MG63 (cell line): Measurements from ENCODE around the gene SLC7A1. TPM values are rescaled to one million over a fixed set of nuclear protein-coding genes. Genes with fewer than 3 reads are reported as not detected.
A peak's percentile ranks its signal among the peaks of the same experiment; 100 is the strongest.

ENCODE experiments used
- DNase-seq: peaks from one replicate; pipeline ENCODE4 v3.0.0-alpha.2; 2020
- H3K27me3 ChIP-seq: fragments of 250-450 bp; sonication (Bioruptor Pico); 2 replicates; pipeline ENCODE4 v1.5.1; 2020; ENCODE audit warnings: mild to moderate bottlenecking, moderate library complexity
- H3K36me3 ChIP-seq: fragments of 250-450 bp; sonication (Bioruptor Pico); 2 replicates; pipeline ENCODE4 v1.5.1; 2020; ENCODE audit warnings: mild to moderate bottlenecking, moderate library complexity
- H3K4me3 ChIP-seq: fragments of 250-450 bp; sonication (Bioruptor Pico); 2 replicates; pipeline ENCODE4 v1.5.1; 2020; ENCODE audit warnings: mild to moderate bottlenecking, moderate library complexity
- H3K9me3 ChIP-seq: fragments of 250-450 bp; sonication (Bioruptor Pico); 2 replicates; pipeline ENCODE4 v1.5.1; 2020; ENCODE audit warnings: mild to moderate bottlenecking, moderate library complexity
- total RNA-seq: library from RNA; depleted of rRNA; stranded (reverse); fragments of >200 nt; shearing (Covaris generic); gene quantifications from 2 replicates; pipeline ENCODE4 v1.2.3, GENCODE V29; 2014; ENCODE audit warnings: low replicate concordance

SLC7A1 gene
- total RNA-seq, 1 experiment from 2014 or later, result 21.0 TPM

DNA sequence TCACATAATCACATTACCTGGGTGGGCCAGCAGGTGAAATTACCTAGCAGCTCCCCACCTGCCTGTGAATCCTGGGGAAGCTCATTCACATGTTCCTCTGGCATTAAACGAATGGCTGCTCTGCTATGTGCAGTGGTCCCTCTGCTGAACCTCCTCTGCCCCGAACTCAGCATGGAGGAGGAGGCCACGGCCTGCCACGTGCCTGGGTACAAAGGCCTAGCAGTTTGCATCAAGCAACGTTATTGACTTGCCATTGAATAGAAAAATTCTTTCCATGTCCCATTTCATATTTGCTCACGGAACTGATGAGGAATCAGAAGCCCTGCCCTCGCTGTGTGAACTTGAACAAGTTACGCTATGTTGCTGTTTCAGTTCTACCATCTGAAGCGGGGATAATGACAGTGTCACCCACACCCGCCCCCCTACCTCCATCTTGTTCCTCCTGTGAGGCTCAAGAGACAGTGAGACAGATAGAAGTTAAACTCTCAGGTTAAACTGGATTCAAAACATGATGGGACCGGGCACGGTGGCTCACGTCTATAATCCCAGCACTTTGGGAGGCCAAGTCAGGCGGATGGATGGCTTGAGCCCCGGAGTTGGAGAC, 25.3 kb downstream of the SLC7A1 start:
- no peaks in the 10 kb centered on the region for H3K27me3 ChIP-seq
- H3K9me3 ChIP-seq, result no peaks in the 10 kb centered on the region
- H3K4me3 ChIP-seq, result no peak overlapping the region
- DNase-seq, result no peak
- H3K36me3 ChIP-seq, result peaks cover 23% of the 10 kb centered on the region

DNA sequence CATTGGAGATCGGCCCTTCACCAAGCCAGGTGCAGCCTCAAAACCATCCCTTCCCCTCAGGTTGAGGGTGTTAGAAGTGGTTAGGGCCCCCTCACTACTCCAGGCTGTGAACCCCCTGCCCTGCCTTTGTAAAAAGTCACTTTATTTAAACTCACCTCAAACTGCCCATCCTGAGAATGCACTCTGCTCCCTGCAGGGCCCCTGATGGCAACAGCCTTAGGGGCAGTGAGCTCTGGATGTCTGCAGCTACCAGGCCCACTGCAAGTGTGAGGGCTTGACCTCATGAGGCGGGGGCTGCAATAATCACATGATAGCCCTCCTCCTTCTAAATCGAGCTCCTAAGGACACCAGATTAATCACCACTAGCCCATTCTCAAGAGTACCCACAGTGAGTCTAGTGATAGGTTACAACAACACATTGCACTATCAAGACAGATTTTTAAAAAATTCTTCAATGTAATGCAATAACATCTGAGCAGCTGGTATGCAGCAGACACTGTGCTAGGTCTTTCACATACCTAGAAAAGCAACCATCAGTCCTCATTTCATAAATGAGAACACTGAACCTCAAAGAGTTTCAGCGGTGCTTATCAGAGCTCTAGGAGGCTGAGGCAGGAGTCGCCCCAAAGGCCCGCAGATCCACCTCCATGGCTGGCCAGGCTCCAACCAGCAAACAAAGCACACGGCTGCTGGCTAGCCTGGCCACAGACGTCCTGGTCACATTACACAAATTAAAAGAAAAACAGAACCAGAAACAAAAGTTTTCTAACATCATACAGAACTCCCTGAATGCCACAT, 26.0 kb downstream of the SLC7A1 start:
- DNase-seq, result no peak
- no peak overlapping the region for H3K4me3 ChIP-seq
- H3K27me3 ChIP-seq, result no peaks in the 10 kb centered on the region
- peaks cover 17% of the 10 kb centered on the region for H3K36me3 ChIP-seq
- no peaks in the 10 kb centered on the region for H3K9me3 ChIP-seq

DNA sequence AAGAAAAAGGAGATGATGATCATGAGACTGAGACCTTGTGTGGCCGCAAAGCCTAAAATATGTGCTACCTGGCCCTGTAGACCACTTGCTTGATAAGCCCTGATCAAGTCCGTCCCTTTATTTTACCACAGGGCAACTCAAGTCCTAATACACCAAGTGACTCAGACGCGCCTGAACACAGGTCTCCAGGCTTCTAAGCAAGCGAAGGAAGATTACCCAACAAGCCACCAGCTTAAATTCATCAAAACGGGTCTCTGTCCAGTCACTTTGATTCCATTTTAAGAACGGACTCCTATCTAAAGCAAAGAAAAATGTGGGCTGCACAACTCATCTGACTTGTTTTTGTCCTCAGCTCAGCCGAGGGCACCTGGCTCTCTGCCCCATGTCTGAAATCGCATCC, 26.8 kb downstream of the SLC7A1 start:
- Histone ChIP-seq H3K4me3 (no peak overlapping the region), H3K36me3 (peaks cover 17% of the 10 kb centered on the region), H3K27me3 (no peaks in the 10 kb centered on the region), H3K9me3 (no peaks in the 10 kb centered on the region)
- no peak for DNase-seq

DNA sequence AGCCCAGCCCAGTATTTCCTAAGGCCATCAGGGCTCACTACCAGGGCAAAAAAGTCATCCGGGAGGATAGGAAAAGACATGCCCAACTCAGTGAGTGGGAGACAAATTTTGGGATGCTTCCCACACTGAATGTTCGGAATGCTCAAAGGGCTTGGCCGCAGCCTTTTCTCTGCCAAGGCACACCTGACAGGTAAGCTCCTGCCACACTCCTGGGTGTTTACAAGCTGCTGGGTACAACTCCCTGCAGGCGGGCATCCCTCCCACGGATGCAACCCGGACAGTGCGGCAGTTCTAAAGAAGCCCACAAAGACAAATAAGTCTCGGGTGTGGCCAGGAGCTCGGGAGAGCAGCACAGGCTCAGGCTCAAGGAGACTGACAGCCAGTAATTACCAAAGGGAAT, 28.1 kb downstream of the SLC7A1 start:
- DNase-seq, result no peak
- Histone ChIP-seq H3K9me3 (no peaks in the 10 kb centered on the region), H3K27me3 (no peaks in the 10 kb centered on the region), H3K36me3 (peaks cover 17% of the 10 kb centered on the region), H3K4me3 (no peak overlapping the region)

DNA sequence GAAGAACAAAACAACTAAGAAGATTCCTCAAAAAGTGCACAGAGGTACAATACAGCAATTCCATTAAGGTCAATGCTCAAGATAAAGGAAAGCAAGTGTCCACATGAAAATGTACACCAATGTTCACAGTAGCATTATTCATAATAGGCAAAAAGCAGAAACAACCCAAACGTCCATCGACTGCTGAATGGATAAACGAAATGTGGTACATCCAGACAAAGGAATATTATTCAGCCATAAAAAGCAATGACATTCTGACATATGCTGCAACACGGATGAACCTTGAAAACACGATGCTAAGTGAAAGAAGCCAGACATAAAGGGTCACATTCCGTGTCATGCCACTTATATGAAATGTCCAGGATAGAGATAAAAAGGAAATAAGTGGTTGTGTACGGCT, 29.3 kb downstream of the SLC7A1 start:
- DNase-seq, result no peak
- Histone ChIP-seq H3K27me3 (no peaks in the 10 kb centered on the region), H3K4me3 (no peak overlapping the region), H3K9me3 (no peaks in the 10 kb centered on the region), H3K36me3 (peaks cover 14% of the 10 kb centered on the region; the same call in 1 of the 2 replicates)

DNA sequence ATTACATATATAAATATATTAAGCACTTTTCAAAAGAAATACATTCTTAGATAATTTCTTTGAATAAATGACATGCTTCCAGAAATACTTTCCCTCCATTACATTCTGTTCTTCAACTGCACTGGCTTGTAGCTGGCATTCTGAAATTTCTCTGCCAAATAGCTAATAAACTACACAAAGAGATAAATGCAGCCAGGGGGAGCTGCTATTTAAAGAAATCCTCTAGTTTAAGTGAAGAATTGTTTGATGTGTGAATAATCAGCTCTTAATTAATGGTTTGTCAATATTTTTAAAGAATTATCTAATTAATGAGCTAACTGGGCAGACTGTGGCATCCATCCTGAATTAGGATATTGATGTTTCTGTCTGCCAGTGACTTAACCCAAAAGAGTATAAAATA, 30.7 kb downstream of the SLC7A1 start:
- Histone ChIP-seq H3K36me3 (peaks cover 10% of the 10 kb centered on the region; the same call in 1 of the 2 replicates), H3K4me3 (no peak overlapping the region), H3K27me3 (no peaks in the 10 kb centered on the region), H3K9me3 (no peaks in the 10 kb centered on the region)
- no peak for DNase-seq

DNA sequence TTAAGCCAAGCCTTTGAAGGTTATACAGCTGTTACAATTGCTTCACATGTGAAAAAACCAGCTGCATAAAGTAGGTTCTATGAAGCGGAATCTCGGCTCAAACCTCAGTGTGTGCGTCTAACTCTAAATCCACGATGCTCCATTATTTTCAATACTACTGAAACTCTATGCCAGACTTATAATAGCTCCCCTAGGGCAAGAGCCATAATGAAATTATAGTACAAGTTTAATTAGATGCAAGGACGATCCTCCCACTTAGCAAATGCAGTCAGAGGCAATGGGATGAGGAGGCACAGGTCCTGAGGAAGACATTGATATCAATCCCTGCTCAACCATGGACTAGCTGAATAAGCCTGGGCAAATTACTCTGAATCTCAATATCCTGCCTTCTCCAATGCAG, 31.1 kb downstream of the SLC7A1 start:
- Histone ChIP-seq H3K9me3 (no peaks in the 10 kb centered on the region), H3K27me3 (no peaks in the 10 kb centered on the region), H3K36me3 (peaks cover 10% of the 10 kb centered on the region; the same call in 1 of the 2 replicates), H3K4me3 (no peak overlapping the region)
- DNase-seq, result no peak

DNA sequence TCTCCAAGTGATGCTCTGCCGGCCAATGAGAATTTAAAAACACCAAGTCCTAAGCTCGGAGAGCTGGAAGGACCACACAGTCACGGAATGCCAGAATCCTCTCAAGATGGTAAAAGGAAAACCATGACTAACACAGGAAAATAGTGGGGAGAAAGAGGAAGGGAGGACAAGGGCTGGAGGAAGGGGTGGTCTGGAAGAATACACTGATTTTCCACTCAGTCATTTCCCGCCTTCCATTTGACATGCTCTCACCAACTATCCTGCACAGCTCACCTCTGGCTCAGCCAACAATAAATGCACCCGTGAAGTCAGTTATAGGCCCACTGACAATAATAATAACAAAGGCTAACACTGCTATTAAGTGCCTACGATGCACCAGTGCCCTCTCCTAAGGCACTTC, 31.5 kb downstream of the SLC7A1 start:
- peaks cover 5% of the 10 kb centered on the region; the same call in 1 of the 2 replicates for H3K36me3 ChIP-seq
- no peak overlapping the region for H3K4me3 ChIP-seq
- DNase-seq, result no peak

DNA sequence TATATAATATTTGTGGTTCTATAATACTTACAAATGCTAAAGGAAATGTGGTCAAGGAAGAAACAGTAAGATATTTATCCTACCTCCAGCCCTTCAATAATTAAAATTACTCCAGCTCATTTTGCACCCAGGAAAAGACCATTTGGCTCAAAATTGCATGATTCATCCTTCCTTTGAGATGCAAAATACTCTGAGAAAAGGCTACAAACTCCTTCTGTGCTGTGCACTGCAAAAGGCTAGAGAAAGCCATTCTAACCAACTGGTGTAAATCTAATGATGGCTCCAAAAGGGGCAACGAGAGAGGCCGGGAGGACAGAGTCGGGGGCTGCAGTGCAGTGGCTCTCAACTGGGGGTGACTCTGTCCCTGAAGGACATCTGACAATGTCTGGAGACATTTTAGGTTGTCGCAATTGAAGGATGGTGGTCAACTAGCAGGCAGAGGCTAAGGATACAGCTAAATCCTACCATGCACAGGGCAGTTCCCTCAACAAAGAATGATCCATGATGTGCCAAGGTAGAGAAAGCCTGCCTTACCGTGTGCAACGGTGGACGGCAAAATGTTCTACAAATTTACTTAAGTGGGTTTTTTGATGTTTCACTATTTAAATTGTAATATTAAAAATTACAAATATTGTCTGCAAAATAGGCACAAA, 32.6 kb downstream of the SLC7A1 start:
- no peak overlapping the region for H3K4me3 ChIP-seq
- H3K27me3 ChIP-seq, result no peaks in the 10 kb centered on the region
- H3K36me3 ChIP-seq, result peaks cover 5% of the 10 kb centered on the region; the same call in 1 of the 2 replicates
- no peaks in the 10 kb centered on the region for H3K9me3 ChIP-seq
- no peak for DNase-seq

More for the DNA sequence above, 31.5 kb downstream of the SLC7A1 start:
- no peaks in the 10 kb centered on the region for H3K27me3 ChIP-seq
- H3K9me3 ChIP-seq, result no peaks in the 10 kb centered on the region

DNA sequence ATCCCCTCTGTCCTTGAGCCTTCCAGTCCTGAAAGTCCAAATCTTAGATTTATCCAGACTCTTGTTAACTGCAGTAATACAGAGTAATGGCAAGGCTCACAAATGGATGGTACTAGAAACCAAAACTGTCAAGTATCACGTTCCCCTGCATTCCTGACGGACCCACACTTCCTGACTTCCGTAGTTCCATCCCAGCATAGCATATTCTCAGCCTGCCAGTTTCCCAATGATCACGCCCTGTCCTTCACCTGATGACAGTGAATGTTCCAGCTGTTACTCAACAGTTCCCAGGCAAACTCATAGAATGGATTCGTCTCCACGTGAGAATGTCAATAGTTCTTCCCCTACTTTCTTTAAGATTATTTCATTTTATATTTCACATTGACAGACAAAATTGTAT, 33.6 kb downstream of the SLC7A1 start:
- H3K36me3 ChIP-seq, result peaks cover 9% of the 10 kb centered on the region
- DNase-seq, result no peak
- H3K4me3 ChIP-seq, result no peak overlapping the region
- H3K9me3 ChIP-seq, result no peaks in the 10 kb centered on the region
- no peaks in the 10 kb centered on the region for H3K27me3 ChIP-seq

DNA sequence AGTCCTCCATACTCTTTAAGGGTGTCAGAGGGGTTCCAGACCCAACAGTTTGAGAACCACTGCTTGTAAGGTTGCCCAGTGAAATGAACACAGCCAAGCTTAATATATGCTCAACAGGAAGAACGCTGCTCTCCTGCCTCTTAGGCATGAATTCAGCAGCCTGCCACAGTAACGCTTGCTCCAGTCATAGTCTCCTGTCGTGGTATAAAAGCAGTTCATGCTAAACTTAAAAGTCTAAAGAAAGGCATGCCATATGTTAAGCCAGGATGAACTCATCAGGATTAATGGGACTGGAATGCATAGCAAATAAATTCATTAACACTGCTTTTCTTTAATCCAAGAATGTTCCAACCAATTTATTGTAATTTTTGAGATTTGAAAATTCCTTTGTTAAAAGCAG, 38.7 kb downstream of the SLC7A1 start:
- Histone ChIP-seq H3K36me3 (peaks cover 41% of the 10 kb centered on the region), H3K9me3 (no peaks in the 10 kb centered on the region), H3K4me3 (no peak overlapping the region), H3K27me3 (no peaks in the 10 kb centered on the region)
- DNase-seq, result no peak

DNA sequence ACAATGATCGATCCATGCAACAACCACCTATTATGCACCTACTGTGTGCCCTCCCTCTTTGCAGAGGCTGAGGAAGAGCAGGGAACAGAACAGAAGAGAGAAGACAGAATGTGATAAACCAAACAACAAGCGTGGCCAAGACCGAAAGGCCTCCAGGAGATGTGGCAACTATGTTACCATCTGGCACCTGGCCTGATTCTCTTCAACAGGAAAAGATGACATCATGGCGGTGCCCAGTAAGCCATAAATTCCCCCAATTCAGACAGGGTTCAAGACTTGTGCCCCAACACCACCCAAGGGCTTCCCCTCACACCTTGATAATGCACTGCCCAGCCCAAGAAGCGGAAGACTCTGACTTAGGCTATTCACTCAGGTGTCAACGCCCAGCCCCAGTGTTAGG, 44.3 kb downstream of the SLC7A1 start:
- Histone ChIP-seq H3K4me3 (no peak overlapping the region), H3K9me3 (no peaks in the 10 kb centered on the region), H3K27me3 (no peaks in the 10 kb centered on the region), H3K36me3 (peaks cover 72% of the 10 kb centered on the region)
- no peak for DNase-seq

DNA sequence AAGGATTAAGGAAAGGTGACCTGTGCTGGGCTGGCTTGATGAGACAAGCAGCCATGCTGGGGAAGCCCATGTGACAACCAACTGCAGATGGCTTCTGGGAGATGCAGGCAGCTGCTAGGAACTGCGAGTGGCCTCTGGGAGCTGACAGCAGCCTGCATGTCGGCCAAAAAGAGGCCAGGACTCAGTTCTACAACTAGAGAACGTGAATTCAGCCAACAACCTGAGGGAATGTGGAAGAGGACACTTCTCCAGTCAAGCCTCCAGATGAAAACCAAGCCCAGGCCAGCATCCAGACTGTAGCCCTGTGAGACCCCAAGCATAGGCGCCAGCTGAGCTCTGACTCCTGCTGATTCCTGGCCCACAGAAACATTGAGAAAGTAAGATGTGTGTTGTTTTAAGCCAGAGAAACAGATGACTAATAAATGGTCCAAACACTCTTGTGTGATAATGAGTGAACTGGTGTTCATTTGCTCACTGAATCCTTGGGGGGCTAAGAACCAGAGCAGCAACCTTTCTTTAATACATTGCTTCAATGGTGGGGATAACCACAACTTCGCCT, 45.0 kb downstream of the SLC7A1 start:
- Histone ChIP-seq H3K36me3 (peaks cover 75% of the 10 kb centered on the region), H3K4me3 (no peak overlapping the region), H3K9me3 (no peaks in the 10 kb centered on the region), H3K27me3 (no peaks in the 10 kb centered on the region)
- peak; percentile 25 for DNase-seq

DNA sequence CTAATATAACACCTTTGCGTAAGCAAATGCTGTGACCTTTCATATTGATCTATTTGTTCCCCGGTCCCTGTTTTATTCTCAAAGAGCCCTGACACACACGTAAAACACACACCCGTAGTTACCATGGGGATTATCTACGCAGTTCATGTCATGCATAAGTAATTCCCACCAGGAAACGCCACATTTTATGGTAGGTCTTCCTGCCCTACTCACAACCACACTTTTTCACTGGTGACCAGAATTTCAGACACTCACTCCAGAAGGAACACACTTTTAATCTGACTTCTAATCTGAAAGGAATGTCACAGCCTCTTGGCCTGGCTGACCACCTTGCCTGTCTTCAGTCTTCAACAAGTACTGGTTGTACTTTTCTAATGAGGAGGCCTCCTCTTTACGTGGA, 46.8 kb downstream of the SLC7A1 start:
- H3K36me3 ChIP-seq, result peaks cover 71% of the 10 kb centered on the region
- no peaks in the 10 kb centered on the region for H3K27me3 ChIP-seq
- no peak for DNase-seq
- no peaks in the 10 kb centered on the region for H3K9me3 ChIP-seq
- H3K4me3 ChIP-seq, result no peak overlapping the region

DNA sequence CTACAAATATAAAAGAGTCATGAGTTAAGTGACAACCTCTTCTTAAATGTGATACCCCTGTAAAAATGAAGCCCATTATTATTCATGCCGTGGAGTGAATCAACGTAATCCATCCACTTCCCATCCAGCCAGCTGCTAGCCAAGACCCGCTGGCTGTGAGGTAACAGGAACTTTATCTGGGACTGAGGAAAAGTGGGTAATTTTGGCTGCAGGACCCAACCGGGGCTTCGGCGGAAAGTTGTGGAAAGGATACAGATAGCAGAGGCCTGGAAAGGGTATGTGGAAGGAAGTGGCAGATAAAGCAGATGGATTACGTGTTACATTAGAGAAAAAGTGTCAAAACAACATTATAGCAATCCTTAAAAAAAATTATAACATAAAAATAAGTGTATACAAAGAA, 48.3 kb downstream of the SLC7A1 start:
- Histone ChIP-seq H3K27me3 (no peaks in the 10 kb centered on the region), H3K4me3 (no peak overlapping the region), H3K36me3 (peaks cover 62% of the 10 kb centered on the region), H3K9me3 (no peaks in the 10 kb centered on the region)
- no peak for DNase-seq

DNA sequence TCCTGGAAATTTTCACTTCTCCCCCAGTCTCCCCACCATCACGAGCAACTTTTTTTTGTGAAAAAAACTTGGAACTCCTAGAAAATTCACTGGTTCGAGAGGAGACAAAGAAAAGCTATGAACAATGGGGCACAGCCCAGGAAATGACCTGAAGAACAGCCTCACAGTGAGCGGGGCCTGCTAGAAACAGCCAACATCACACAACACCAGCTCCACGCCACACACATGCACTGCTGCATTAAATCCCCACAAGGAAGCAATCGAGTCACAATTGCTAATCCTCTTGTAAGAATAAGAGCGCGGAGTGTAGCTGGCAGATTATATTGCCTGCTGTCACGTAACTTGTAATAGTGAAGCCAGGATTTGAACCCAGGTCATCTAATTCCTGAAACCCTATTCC, 48.8 kb downstream of the SLC7A1 start:
- no peak for DNase-seq
- H3K4me3 ChIP-seq, result no peak overlapping the region
- H3K36me3 ChIP-seq, result peaks cover 59% of the 10 kb centered on the region
- H3K27me3 ChIP-seq, result no peaks in the 10 kb centered on the region
- H3K9me3 ChIP-seq, result no peaks in the 10 kb centered on the region

DNA sequence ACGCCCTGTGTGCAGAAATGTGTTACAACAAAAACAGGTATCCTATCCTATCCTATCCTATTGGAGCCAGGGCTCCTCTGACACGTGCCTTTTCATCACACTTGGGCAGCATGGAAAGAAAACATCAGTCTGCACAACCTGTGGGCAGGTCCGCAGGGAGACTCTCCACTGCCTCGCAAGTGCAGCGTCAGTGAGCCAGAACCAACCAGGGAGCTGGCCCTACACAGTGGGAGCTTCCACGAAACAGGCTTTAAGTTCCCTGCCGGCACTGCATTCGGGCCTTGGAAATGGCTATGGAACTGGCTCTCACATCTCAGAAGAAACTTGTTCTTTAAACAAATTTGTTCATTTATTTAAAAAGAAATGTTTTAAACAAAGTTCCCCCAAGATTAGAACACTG, 49.5 kb downstream of the SLC7A1 start:
- H3K36me3 ChIP-seq, result peaks cover 54% of the 10 kb centered on the region
- H3K27me3 ChIP-seq, result no peaks in the 10 kb centered on the region
- no peak for DNase-seq
- no peak overlapping the region for H3K4me3 ChIP-seq
- no peaks in the 10 kb centered on the region for H3K9me3 ChIP-seq
